Mesendoderm (in vitro differentiated cells): ENCODE data around the gene POR.
"Not testable (repeated sequence)": the region's sequence is repeated elsewhere in the genome, so short reads cannot be mapped to it uniquely, and the experiment has no call there.

Experiments
- DNase-seq: peaks from one replicate; pipeline ENCODE4 v3.0.0; 2013
- H2AK5ac ChIP-seq: 2 replicates; pipeline ENCODE4 v1.6.1; 2013; ENCODE audit warnings: low read length, inconsistent platforms
- H2BK120ac ChIP-seq: 2 replicates; pipeline ENCODE4 v1.6.1; 2013; ENCODE audit warnings: low read depth, mild to moderate bottlenecking, low read length, moderate library complexity, mixed read lengths
- H2BK15ac ChIP-seq: replicated peaks from 2 replicates; pipeline ENCODE4 v1.6.1; 2013; ENCODE audit warnings: low read depth, mild to moderate bottlenecking, moderate library complexity
- H2BK5ac ChIP-seq: 2 replicates; pipeline ENCODE4 v1.6.1; 2013; ENCODE audit warnings: low read length, inconsistent platforms
- H3K18ac ChIP-seq: 2 replicates; pipeline ENCODE4 v1.6.1; 2013; ENCODE audit warnings: mild to moderate bottlenecking, low read length, mixed read lengths
- H3K23ac ChIP-seq: one replicate; pipeline ENCODE4 v1.6.1; 2013; ENCODE audit warnings: low read length
- H3K27ac ChIP-seq: 2 replicates; pipeline ENCODE4 v1.5.1; 2013; ENCODE audit warnings: low read depth, mild to moderate bottlenecking, inconsistent platforms, low read length, moderate library complexity
- H3K27me3 ChIP-seq: 2 replicates; pipeline ENCODE4 v1.6.1; 2013; ENCODE audit warnings: low read length, control low read depth, mild to moderate bottlenecking, inconsistent platforms; ENCODE audit not compliant: insufficient read depth, poor library complexity
- H3K36me3 ChIP-seq: 2 replicates; pipeline ENCODE4 v1.6.1; 2013; ENCODE audit warnings: low read length, inconsistent platforms; ENCODE audit not compliant: control insufficient read depth, insufficient read depth
- H3K4ac ChIP-seq: one replicate; pipeline ENCODE4 v1.6.1; 2013; ENCODE audit warnings: low read depth, mild to moderate bottlenecking, low read length, moderate library complexity
- H3K4me1 ChIP-seq: 2 replicates; pipeline ENCODE4 v1.6.1; 2013; ENCODE audit warnings: low read depth, low read length, inconsistent platforms; ENCODE audit not compliant: control insufficient read depth
- H3K4me2 ChIP-seq: 2 replicates; pipeline ENCODE4 v1.6.1; 2013; ENCODE audit warnings: low read length
- H3K4me3 ChIP-seq: 2 replicates; pipeline ENCODE4 v1.5.1; 2013; ENCODE audit warnings: mild to moderate bottlenecking, low read length
- H3K56ac ChIP-seq: one replicate; pipeline ENCODE4 v1.6.1; 2013; ENCODE audit warnings: low read length
- H3K79me1 ChIP-seq: 2 replicates; pipeline ENCODE4 v1.6.1; 2013; ENCODE audit warnings: low read length, inconsistent platforms
- H3K79me2 ChIP-seq: 2 replicates; pipeline ENCODE4 v1.6.1; 2013; ENCODE audit warnings: mild to moderate bottlenecking, low read length; ENCODE audit not compliant: control insufficient read depth, insufficient read depth
- H3K9ac ChIP-seq: 2 replicates; pipeline ENCODE4 v1.6.1; 2013; ENCODE audit warnings: low read length, inconsistent platforms
- H4K5ac ChIP-seq: one replicate; pipeline ENCODE4 v1.6.1; 2013; ENCODE audit warnings: low read length
- H4K8ac ChIP-seq: one replicate; pipeline ENCODE4 v1.6.1; 2013; ENCODE audit warnings: low read depth, mild to moderate bottlenecking, control low read depth, low read length, moderate library complexity
- WGBS: extraction: QIAGEN DNeasy Blood & Tissue Kit; methylation state at CpG from one replicate; pipeline ENCODE4 v1.1.7; 2013; ENCODE audit warnings: low lambda C conversion rate, missing lambda C conversion rate; ENCODE audit not compliant: insufficient coverage; ENCODE audit errors: extremely low coverage; 5-methylcytosine and 5-hydroxymethylcytosine counted together

Gene POR

DNA sequence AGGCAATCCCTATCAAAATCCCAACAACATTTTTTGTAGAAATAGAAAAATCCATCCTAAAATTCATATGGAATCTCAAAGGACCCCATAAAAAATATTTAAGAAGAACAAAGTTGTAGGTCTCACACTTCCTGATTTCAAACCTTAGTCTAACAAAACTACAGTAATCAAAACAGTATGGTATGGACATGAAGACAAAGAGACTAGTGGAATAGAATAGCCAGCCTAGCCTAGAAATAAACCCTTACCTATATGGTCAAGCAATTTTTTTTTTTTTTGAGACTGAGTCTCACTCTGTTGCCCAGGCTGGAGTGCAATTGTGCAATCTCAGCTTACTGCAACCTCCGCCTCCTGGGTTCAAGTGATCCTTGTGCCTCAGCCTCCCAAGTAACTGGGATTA lies 83.1 kb downstream of the POR start:
- no peak overlapping the region for H3K4ac ChIP-seq
- no peak overlapping the region for H2BK120ac ChIP-seq
- WGBS, result no CpG with 5 or more reads among the region's 1 CpG
- H3K23ac ChIP-seq, result no peak overlapping the region
- no peak overlapping the region for H2BK15ac ChIP-seq
- H3K4me2 ChIP-seq, result no peak overlapping the region
- no peak overlapping the region for H2BK5ac ChIP-seq
- no peak overlapping the region for H4K8ac ChIP-seq
- H3K27me3 ChIP-seq, result no peaks in the 10 kb centered on the region
- H3K9ac ChIP-seq, result no peak overlapping the region
- H3K18ac ChIP-seq, result no peak overlapping the region
- DNase-seq, result no peak
- no peaks in the 10 kb centered on the region for H3K79me1 ChIP-seq
- H3K4me1 ChIP-seq, result no peaks in the 10 kb centered on the region
- no peaks in the 10 kb centered on the region for H3K79me2 ChIP-seq
- no peak overlapping the region for H4K5ac ChIP-seq
- no peak overlapping the region for H3K4me3 ChIP-seq
- H3K27ac ChIP-seq, result no peak overlapping the region
- no peaks in the 10 kb centered on the region for H3K36me3 ChIP-seq
- H3K56ac ChIP-seq, result no peak overlapping the region
- no peak overlapping the region for H2AK5ac ChIP-seq

GRCh38 chr7:76000566-76000965 lies 85.6 kb downstream of the POR start:
- no peaks in the 10 kb centered on the region for H3K79me1 ChIP-seq
- no peak for DNase-seq
- no peak overlapping the region for H2BK5ac ChIP-seq
- no peak overlapping the region for H3K4me3 ChIP-seq
- no peaks in the 10 kb centered on the region for H3K4me1 ChIP-seq
- no peak overlapping the region for H4K8ac ChIP-seq
- no peak overlapping the region for H2BK15ac ChIP-seq
- no peaks in the 10 kb centered on the region for H3K27me3 ChIP-seq
- no peak overlapping the region for H3K27ac ChIP-seq
- no peak overlapping the region for H2AK5ac ChIP-seq
- no peak overlapping the region for H3K4ac ChIP-seq
- H2BK120ac ChIP-seq, result no peak overlapping the region
- no peak overlapping the region for H3K9ac ChIP-seq
- H4K5ac ChIP-seq, result no peak overlapping the region
- no CpG with 5 or more reads among the region's 11 CpGs for WGBS
- H3K18ac ChIP-seq, result no peak overlapping the region
- H3K36me3 ChIP-seq, result peaks cover 4% of the 10 kb centered on the region
- no peak overlapping the region for H3K4me2 ChIP-seq
- no peak overlapping the region for H3K56ac ChIP-seq
- no peaks in the 10 kb centered on the region for H3K79me2 ChIP-seq
- no peak overlapping the region for H3K23ac ChIP-seq

DNA sequence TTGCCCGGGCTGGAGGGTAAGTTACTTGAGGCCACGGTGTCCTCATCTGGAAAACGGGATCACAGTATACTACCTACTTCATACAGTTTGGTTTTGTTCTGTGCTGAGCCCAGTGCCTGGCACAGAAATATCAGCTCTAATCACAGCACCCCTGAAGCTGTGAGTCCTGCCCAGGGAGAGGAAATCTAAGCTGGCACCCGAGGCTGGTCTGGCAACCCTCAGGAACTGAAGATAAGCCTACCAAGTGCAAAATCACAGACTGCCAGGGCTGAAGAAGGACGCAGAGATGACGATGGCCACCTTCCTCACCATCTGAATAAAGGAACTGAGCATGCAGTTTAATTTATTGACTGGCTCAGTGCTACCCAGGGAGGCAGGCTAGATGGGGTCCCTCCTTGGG lies 87.2 kb downstream of the POR start:
- H3K4me3 ChIP-seq, result no peak overlapping the region
- no peak overlapping the region for H3K18ac ChIP-seq
- H3K56ac ChIP-seq, result no peak overlapping the region
- no peak overlapping the region for H2BK120ac ChIP-seq
- no peak overlapping the region for H3K23ac ChIP-seq
- no peaks in the 10 kb centered on the region for H3K27me3 ChIP-seq
- H4K5ac ChIP-seq, result no peak overlapping the region
- no peak overlapping the region for H2BK5ac ChIP-seq
- no peak overlapping the region for H2AK5ac ChIP-seq
- H4K8ac ChIP-seq, result no peak overlapping the region
- no peaks in the 10 kb centered on the region for H3K4me1 ChIP-seq
- H3K27ac ChIP-seq, result no peak overlapping the region
- peaks cover 4% of the 10 kb centered on the region for H3K36me3 ChIP-seq
- H3K4me2 ChIP-seq, result no peak overlapping the region
- H3K79me2 ChIP-seq, result no peaks in the 10 kb centered on the region
- H3K9ac ChIP-seq, result no peak overlapping the region
- H3K79me1 ChIP-seq, result no peaks in the 10 kb centered on the region
- H3K4ac ChIP-seq, result no peak overlapping the region
- no peak overlapping the region for H2BK15ac ChIP-seq
- DNase-seq, result no peak
- WGBS, result no CpG with 5 or more reads among the region's 6 CpGs

DNA sequence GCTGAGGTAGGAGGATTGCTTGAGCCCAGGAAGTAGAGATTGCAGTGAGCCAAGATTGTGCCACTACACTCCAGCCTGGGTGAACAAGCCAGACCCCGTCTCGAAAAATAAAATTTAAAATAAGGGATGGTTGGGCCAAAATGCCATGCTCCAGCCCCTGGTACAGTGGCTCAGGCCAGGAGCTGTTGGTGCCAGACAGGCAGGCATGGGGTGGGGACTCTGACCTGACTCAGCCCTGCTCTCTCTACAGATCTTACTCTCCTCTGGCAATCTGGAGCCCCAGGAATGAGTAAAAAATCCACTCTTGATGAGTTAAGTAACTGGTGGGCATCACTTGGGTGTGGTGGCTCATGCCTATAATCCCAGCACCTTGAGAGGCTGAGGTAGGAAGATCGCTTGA lies 87.9 kb downstream of the POR start:
- no CpG with 5 or more reads among the region's 3 CpGs for WGBS
- H3K4me1 ChIP-seq, result no peaks in the 10 kb centered on the region
- no peak for DNase-seq

GRCh38 chr7:76003351-76003750 lies 88.4 kb downstream of the POR start:
- Histone ChIP-seq H3K27ac (no peak overlapping the region), H2BK120ac (no peak overlapping the region), H3K79me2 (no peaks in the 10 kb centered on the region), H3K23ac (no peak overlapping the region), H3K4me1 (no peaks in the 10 kb centered on the region), H3K4me3 (no peak overlapping the region), H2BK5ac (no peak overlapping the region), H4K8ac (no peak overlapping the region), H2AK5ac (no peak overlapping the region), H2BK15ac (no peak overlapping the region), H3K79me1 (no peaks in the 10 kb centered on the region), H3K27me3 (no peaks in the 10 kb centered on the region), H3K9ac (no peak overlapping the region), H3K36me3 (peaks cover 4% of the 10 kb centered on the region), H3K18ac (no peak overlapping the region), H4K5ac (no peak overlapping the region), H3K56ac (no peak overlapping the region), H3K4me2 (no peak overlapping the region), H3K4ac (no peak overlapping the region)
- WGBS, result no CpG with 5 or more reads among the region's 10 CpGs
- no peak for DNase-seq

More for the DNA sequence above, 87.9 kb downstream of the POR start:
- no peak overlapping the region for H2BK5ac ChIP-seq
- H2AK5ac ChIP-seq, result no peak overlapping the region
- no peak overlapping the region for H4K8ac ChIP-seq
- H3K27ac ChIP-seq, result no peak overlapping the region
- no peak overlapping the region for H3K9ac ChIP-seq
- no peaks in the 10 kb centered on the region for H3K79me2 ChIP-seq
- no peak overlapping the region for H3K4me2 ChIP-seq
- H3K79me1 ChIP-seq, result no peaks in the 10 kb centered on the region
- H3K27me3 ChIP-seq, result no peaks in the 10 kb centered on the region
- H3K4ac ChIP-seq, result no peak overlapping the region
- no peak overlapping the region for H3K18ac ChIP-seq
- peaks cover 4% of the 10 kb centered on the region for H3K36me3 ChIP-seq
- no peak overlapping the region for H4K5ac ChIP-seq
- no peak overlapping the region for H3K4me3 ChIP-seq
- no peak overlapping the region for H2BK120ac ChIP-seq
- H2BK15ac ChIP-seq, result no peak overlapping the region
- H3K56ac ChIP-seq, result no peak overlapping the region
- no peak overlapping the region for H3K23ac ChIP-seq

- H3K27me3 ChIP-seq, H3K36me3 ChIP-seq, H3K23ac ChIP-seq, H3K56ac ChIP-seq, H3K4me1 ChIP-seq, H2BK120ac ChIP-seq, H3K4ac ChIP-seq, H4K5ac ChIP-seq, H3K18ac ChIP-seq, H2AK5ac ChIP-seq, DNase-seq, H3K79me2 ChIP-seq, H3K27ac ChIP-seq, H3K79me1 ChIP-seq, H3K4me2 ChIP-seq, H3K9ac ChIP-seq, H4K8ac ChIP-seq, H3K4me3 ChIP-seq, H2BK5ac ChIP-seq, H2BK15ac ChIP-seq: not testable (repeated sequence)
- WGBS, result no CpG with 5 or more reads among the region's 4 CpGs
Observed at GRCh38 chr7:76005004-76005403, 90.0 kb downstream of the POR start.
